Muscle layer of colon (tissue), 2 donors: ENCODE measurements around the gene ALDH4A1.

Source experiments
- H3K27ac ChIP-seq: one replicate; pipeline ENCODE4 v1.7.0; 2013; ENCODE audit warnings: low read depth, mild to moderate bottlenecking, low read length, moderate library complexity
- H3K27me3 ChIP-seq, 2 donors: one replicate each; pipeline ENCODE4 v1.7.0; 2013; ENCODE audit warnings: low read length in 2 of 2, mild to moderate bottlenecking in 2 of 2; ENCODE audit not compliant: insufficient read depth in 2 of 2, control insufficient read depth in 1 of 2
- H3K36me3 ChIP-seq: one replicate; pipeline ENCODE4 v1.7.0; 2013; ENCODE audit warnings: mild to moderate bottlenecking, low read length; ENCODE audit not compliant: insufficient read depth
- H3K4me1 ChIP-seq: one replicate; pipeline ENCODE4 v1.7.0; 2013; ENCODE audit warnings: mild to moderate bottlenecking, low read length; ENCODE audit not compliant: insufficient read depth
- H3K4me3 ChIP-seq, 2 donors: one replicate each; pipeline ENCODE4 v1.7.0; 2013; ENCODE audit warnings: low read length in 2 of 2, low read depth in 1 of 2, mild to moderate bottlenecking in 1 of 2, moderate library complexity in 1 of 2
- H3K9ac ChIP-seq: one replicate; pipeline ENCODE4 v1.7.0; 2013; ENCODE audit warnings: low read length
- H3K9me3 ChIP-seq: one replicate; pipeline ENCODE4 v1.7.0; 2013; ENCODE audit warnings: mild to moderate bottlenecking, low read length
- donor health status: abdominal sarcoma.
- donor health status: Adenocarcinoma of cecum.

ALDH4A1 gene

GRCh38 chr1:18879215-18879790 lies 23.1 kb downstream of the ALDH4A1 start:
- Histone ChIP-seq H3K27me3 (no peaks in the 10 kb centered on the region), H3K27ac (no peak overlapping the region), H3K36me3 (no peaks in the 10 kb centered on the region), H3K4me1 (peaks cover 6% of the 10 kb centered on the region), H3K9ac (no peak overlapping the region), H3K9me3 (no peaks in the 10 kb centered on the region), H3K4me3 (no peak overlapping the region)

GRCh38 chr1:18878538-18879214 lies 23.7 kb downstream of the ALDH4A1 start:
- H3K4me3 ChIP-seq: no peak overlapping the region
- no peak overlapping the region for H3K27ac ChIP-seq
- no peaks in the 10 kb centered on the region for H3K27me3 ChIP-seq
- H3K4me1 ChIP-seq: peaks cover 6% of the 10 kb centered on the region
- no peak overlapping the region for H3K9ac ChIP-seq
- no peaks in the 10 kb centered on the region for H3K9me3 ChIP-seq
- no peaks in the 10 kb centered on the region for H3K36me3 ChIP-seq

- no peak overlapping the region for H3K4me3 ChIP-seq
Observed at GRCh38 chr1:18877282-18877681, 25.1 kb downstream of the ALDH4A1 start.

GRCh38 chr1:18876210-18876609 lies 26.1 kb downstream of the ALDH4A1 start:
- Histone ChIP-seq H3K36me3 (no peaks in the 10 kb centered on the region), H3K4me3 (no peak overlapping the region), H3K27ac (no peak overlapping the region), H3K27me3 (no peaks in the 10 kb centered on the region), H3K9ac (no peak overlapping the region), H3K4me1 (peaks cover 6% of the 10 kb centered on the region), H3K9me3 (no peaks in the 10 kb centered on the region)

More at GRCh38 chr1:18877282-18877681, 25.1 kb downstream of the ALDH4A1 start:
- Histone ChIP-seq H3K9me3 (no peaks in the 10 kb centered on the region), H3K27me3 (no peaks in the 10 kb centered on the region), H3K36me3 (no peaks in the 10 kb centered on the region), H3K27ac (no peak overlapping the region), H3K9ac (no peak overlapping the region), H3K4me1 (peaks cover 6% of the 10 kb centered on the region)

GRCh38 chr1:18875796-18876128 lies 26.6 kb downstream of the ALDH4A1 start:
- no peaks in the 10 kb centered on the region for H3K36me3 ChIP-seq
- H3K4me1 ChIP-seq: peaks cover 6% of the 10 kb centered on the region
- H3K27me3 ChIP-seq: no peaks in the 10 kb centered on the region
- no peaks in the 10 kb centered on the region for H3K9me3 ChIP-seq
- H3K9ac ChIP-seq: no peak overlapping the region
- H3K4me3 ChIP-seq: no peak overlapping the region
- no peak overlapping the region for H3K27ac ChIP-seq

GRCh38 chr1:18875107-18875795 lies 27.1 kb downstream of the ALDH4A1 start:
- H3K4me1 ChIP-seq: peaks cover 6% of the 10 kb centered on the region
- no peaks in the 10 kb centered on the region for H3K36me3 ChIP-seq
- H3K27ac ChIP-seq: no peak overlapping the region
- H3K27me3 ChIP-seq: no peaks in the 10 kb centered on the region
- no peak overlapping the region for H3K4me3 ChIP-seq
- H3K9me3 ChIP-seq: no peaks in the 10 kb centered on the region
- no peak overlapping the region for H3K9ac ChIP-seq

GRCh38 chr1:18874600-18874999 lies 27.8 kb downstream of the ALDH4A1 start:
- no peak overlapping the region for H3K27ac ChIP-seq
- no peaks in the 10 kb centered on the region for H3K27me3 ChIP-seq
- no peak overlapping the region for H3K4me3 ChIP-seq
- H3K9me3 ChIP-seq: no peaks in the 10 kb centered on the region
- H3K9ac ChIP-seq: no peak overlapping the region
- no peaks in the 10 kb centered on the region for H3K36me3 ChIP-seq
- H3K4me1 ChIP-seq: peaks cover 6% of the 10 kb centered on the region

GRCh38 chr1:18874036-18874435 lies 28.3 kb downstream of the ALDH4A1 start:
- Histone ChIP-seq H3K27ac (no peak overlapping the region), H3K36me3 (no peaks in the 10 kb centered on the region), H3K9me3 (no peaks in the 10 kb centered on the region), H3K27me3 (no peaks in the 10 kb centered on the region), H3K9ac (no peak overlapping the region), H3K4me3 (no peak overlapping the region), H3K4me1 (peaks cover 6% of the 10 kb centered on the region)

- Histone ChIP-seq H3K36me3 (no peaks in the 10 kb centered on the region), H3K4me3 (no peak overlapping the region), H3K27ac (no peak overlapping the region), H3K9me3 (no peaks in the 10 kb centered on the region), H3K9ac (no peak overlapping the region), H3K4me1 (peaks cover 6% of the 10 kb centered on the region), H3K27me3 (no peaks in the 10 kb centered on the region)
Observed at GRCh38 chr1:18872071-18872611, 30.2 kb downstream of the ALDH4A1 start.

- Histone ChIP-seq H3K4me1 (peaks cover 6% of the 10 kb centered on the region), H3K27me3 (no peaks in the 10 kb centered on the region), H3K9ac (no peak overlapping the region), H3K4me3 (no peak overlapping the region), H3K27ac (no peak overlapping the region), H3K36me3 (no peaks in the 10 kb centered on the region), H3K9me3 (no peaks in the 10 kb centered on the region)
Observed at GRCh38 chr1:18871401-18872070, 30.8 kb downstream of the ALDH4A1 start.

GRCh38 chr1:18870957-18871356 lies 31.4 kb downstream of the ALDH4A1 start:
- Histone ChIP-seq H3K36me3 (no peaks in the 10 kb centered on the region), H3K4me3 (no peak overlapping the region), H3K4me1 (peaks cover 6% of the 10 kb centered on the region), H3K9ac (no peak overlapping the region), H3K27me3 (no peaks in the 10 kb centered on the region), H3K27ac (no peak overlapping the region), H3K9me3 (no peaks in the 10 kb centered on the region)
